AG09319 (cell line): ENCODE data around the gene SLC39A6.

Experiments used
- DNase-seq: peaks from one replicate; pipeline ENCODE4 v3.0.0-alpha.2; 2010; ENCODE audit warnings: low read depth; ENCODE audit errors: extremely low read depth
- TF ChIP-seq, protein P1 (sequence below): IDR thresholded peaks from 2 replicates; pipeline ENCODE4 v1.5.1; 2011; ENCODE audit warnings: low read depth, mild to moderate bottlenecking, inconsistent platforms, low read length, moderate library complexity

Gene SLC39A6

GRCh38 chr18:36152781-36153180 lies 23.6 kb upstream of the SLC39A6 start:
- TF ChIP-seq, protein P1, sequence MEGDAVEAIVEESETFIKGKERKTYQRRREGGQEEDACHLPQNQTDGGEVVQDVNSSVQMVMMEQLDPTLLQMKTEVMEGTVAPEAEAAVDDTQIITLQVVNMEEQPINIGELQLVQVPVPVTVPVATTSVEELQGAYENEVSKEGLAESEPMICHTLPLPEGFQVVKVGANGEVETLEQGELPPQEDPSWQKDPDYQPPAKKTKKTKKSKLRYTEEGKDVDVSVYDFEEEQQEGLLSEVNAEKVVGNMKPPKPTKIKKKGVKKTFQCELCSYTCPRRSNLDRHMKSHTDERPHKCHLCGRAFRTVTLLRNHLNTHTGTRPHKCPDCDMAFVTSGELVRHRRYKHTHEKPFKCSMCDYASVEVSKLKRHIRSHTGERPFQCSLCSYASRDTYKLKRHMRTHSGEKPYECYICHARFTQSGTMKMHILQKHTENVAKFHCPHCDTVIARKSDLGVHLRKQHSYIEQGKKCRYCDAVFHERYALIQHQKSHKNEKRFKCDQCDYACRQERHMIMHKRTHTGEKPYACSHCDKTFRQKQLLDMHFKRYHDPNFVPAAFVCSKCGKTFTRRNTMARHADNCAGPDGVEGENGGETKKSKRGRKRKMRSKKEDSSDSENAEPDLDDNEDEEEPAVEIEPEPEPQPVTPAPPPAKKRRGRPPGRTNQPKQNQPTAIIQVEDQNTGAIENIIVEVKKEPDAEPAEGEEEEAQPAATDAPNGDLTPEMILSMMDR = no peak
- no peak for DNase-seq

- DNase-seq = no peak
- TF ChIP-seq, protein P1 = no peak
These were observed 20.6 kb upstream of the SLC39A6 start for GRCh38 chr18:36149514-36150289.

GRCh38 chr18:36143391-36143790 lies 14.3 kb upstream of the SLC39A6 start:
- TF ChIP-seq, protein P1 = no peak
- no peak for DNase-seq

DNA sequence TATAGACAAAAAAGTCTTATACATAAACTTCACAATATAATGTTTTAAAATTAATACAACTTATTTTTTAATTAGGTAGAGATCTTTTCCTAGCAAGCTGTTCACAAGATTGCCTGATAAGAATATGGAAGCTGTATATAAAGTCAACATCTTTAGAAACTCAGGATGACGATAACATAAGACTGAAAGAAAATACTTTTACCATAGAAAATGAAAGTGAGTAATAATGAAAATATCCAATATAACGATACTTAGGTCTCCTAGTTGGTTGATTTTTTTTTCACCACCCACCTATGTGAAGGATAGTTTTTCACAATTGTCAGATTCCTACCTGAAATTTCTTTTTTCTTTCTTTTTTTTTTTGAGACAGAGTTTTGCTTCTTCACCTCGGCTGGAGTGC lies 13.6 kb upstream of the SLC39A6 start:
- no peak for DNase-seq
- TF ChIP-seq, protein P1 = no peak

DNA sequence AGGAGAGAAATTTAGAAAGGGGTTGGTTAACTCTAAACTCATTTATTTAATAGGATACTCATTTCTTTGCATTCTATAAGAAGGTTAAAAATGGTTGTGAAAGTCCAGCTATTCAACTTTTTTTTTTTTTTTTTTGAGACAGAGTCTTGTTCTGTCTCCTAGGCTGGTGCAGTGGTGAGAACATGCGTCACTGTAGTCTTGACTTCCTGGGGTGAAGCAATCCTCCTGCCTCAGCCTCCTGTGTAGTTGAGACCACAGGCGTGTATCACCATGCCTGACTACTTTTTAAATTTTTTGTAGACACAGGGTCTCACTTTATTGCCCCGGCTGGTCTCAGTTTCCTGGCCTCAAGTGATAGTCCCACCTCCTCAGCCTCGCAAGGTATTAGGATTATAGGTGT lies 12.4 kb upstream of the SLC39A6 start:
- TF ChIP-seq, protein P1 = no peak
- DNase-seq = no peak

GRCh38 chr18:36139245-36139644 lies 10.1 kb upstream of the SLC39A6 start:
- no peak for DNase-seq
- TF ChIP-seq, protein P1 = no peak

DNA sequence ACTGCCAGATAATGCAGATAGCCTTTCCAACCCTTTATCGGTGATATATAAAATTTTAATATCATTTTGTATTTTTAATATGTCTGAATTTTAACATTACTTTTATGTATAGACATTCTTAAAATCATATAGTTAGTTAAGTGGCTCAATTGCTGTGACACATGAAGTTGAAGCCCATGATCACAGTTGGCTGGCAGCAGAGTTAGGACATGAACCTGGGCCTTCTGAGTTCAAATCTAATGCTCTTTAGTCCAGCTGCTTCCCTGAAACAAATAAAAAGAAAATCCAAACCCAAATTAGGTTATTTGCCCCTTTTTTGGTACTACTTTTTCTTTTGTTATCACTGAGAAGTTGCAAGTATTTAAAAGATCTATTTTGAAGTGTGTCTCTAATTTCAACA lies 6.1 kb upstream of the SLC39A6 start:
- TF ChIP-seq, protein P1 = no peak
- no peak for DNase-seq
